HG03575 (cell line): ENCODE results near the gene TUNAR.

Experiments used
- ATAC-seq: cut with Tn5 transposase; IDR thresholded peaks from one replicate; pipeline ENCODE4 v1.9.1; 2021; ENCODE audit not compliant: unreplicated experiment, insufficient number of reproducible peaks, low FRiP score; ENCODE audit errors: extremely low read depth

The TUNAR gene

GRCh38 chr14:95876761-95877538 lies at the start of gene TUNAR:
Gene TUNAR, plus strand, starts transcription at chr14:95876832.
- no peak for ATAC-seq

GRCh38 chr14:95828649-95829265 lies 47.9 kb upstream of the TUNAR start:
- no peak for ATAC-seq

- ATAC-seq, result no peak
These were observed 47.3 kb upstream of the TUNAR start for GRCh38 chr14:95829321-95829720.

GRCh38 chr14:95830386-95830785 lies 46.2 kb upstream of the TUNAR start:
- ATAC-seq, result no peak

GRCh38 chr14:95831041-95831440 lies 45.6 kb upstream of the TUNAR start:
- ATAC-seq, result no peak

GRCh38 chr14:95831468-95831867 lies 45.2 kb upstream of the TUNAR start:
- ATAC-seq, result no peak

DNA sequence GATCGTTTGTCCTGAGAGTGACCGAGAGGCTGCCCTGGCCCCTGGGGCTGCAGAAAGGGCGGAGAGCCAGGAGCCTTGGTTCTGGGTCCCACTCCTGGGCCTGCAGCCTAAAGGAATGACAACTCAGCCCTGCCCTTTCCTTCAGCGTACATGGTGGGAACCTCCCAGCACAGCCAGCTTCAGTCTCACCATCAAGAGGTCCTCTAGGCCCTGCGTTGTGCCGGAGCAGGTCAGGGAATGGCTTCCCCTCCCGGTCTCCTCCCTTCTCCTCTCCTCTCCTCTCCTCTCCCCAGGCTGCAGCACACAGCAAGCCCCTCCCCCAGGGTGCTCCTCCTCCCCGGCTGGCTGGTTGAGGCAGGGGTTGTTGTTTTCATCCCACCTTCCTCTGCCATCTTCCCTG lies 44.6 kb upstream of the TUNAR start:
- no peak for ATAC-seq

DNA sequence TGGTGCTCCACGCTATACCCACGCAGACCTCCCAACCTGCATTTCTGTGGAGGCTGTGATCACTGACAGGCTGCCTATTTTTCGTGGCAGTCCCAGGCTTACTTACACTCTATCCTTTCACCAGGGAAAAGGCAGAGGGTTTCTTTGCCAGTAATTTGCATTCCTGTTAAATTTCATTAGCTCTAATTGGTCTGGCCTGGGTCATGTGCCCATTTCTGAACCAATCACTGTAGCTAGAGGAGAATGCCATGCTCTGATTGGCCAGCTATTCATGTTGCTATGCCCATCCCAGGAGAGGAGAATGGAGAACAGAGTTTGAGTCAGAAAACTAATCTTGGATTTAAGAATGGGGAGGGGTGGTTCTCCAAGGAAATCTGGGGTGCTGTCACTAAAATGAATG lies 43.2 kb upstream of the TUNAR start:
- no peak for ATAC-seq

- no peak for ATAC-seq
These were observed 42.1 kb upstream of the TUNAR start for GRCh38 chr14:95834496-95834895.

DNA sequence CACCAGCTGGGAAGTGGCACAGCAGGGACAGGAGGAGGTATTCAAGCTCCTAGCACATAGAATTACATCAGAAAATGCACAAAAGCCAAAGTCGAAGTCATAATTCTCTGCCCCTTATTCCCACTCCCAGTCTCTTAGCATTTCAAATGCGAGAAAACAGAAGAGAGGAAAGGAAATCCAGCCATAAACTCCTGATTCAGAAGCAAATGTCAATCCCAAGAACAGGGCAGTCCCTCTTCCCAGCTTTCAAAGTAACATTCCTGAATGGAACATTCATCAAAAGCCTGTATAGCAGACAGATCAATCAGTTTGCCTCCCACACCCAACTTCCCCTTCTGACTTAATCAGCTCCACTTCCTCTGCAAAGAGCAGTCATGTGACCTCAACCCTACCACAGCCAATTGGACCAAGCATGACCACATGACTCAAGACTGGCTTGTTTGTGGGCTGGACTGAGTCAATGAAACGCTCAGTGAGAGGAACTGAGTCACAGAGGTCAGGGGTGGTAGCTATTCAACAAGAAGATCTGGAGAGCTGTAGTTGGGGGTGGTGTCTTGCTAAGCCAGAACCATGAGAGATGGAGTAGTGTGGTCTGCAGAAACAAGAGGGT lies 41.4 kb upstream of the TUNAR start:
- ATAC-seq, result no peak

DNA sequence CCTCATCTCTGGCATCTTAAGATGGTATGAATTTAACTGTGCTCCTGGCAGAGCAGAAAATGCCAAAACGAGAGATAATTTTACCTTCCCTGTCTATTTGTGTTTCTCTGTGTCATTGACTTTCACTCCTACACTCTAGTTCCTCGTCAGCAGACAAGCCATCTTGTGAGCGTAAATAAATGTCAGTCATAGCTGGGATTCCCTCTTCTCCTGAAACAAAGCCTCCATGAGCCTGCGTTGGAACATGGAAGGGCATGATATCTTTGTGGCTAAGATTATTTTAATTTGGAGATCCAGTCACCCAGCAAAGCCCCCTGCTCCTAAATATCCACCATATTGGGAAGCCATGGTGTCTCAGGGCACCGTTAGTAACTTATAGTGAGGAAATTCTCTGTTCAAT lies 37.8 kb upstream of the TUNAR start:
- ATAC-seq, result no peak

GRCh38 chr14:95840094-95840700 lies 36.4 kb upstream of the TUNAR start:
- ATAC-seq, result no peak

DNA sequence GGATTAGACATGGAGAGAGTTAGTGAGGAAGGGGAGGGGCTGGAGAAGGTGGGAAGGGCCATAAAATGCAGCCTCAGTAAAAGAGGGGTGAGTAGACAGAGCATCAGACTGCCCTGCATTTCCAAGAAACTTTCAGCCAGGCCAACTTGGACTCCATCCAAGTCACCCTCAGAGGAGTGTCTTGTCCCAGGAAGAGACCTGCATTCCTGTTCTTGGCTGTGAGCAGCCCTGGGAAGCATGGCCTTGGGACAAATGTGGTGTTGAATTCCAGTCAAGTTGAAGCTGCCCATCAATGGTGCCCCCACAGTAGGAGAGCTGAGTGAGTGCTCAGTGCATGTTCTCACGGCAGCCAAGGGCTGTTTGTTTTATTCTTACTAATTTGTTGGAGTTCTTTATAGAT lies 35.0 kb upstream of the TUNAR start:
- no peak for ATAC-seq

DNA sequence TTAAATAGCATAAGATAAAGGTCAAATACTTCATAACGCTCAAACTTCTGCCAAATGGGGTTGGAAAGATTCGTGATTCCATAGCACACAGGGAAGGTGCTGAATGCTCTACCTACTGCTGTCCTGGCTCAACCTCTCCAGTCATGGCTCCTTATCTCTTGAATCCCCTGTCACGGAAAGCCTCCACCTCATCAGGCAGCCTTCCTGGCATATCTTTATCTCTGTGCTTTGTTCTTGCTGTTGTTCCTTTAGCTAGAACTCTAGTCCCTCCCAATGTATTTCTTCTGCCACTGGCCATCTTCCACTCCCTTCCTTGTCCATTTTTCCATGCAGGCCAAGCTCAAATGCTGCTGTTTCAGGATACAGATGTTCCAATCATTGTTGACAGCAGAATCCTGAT lies 26.9 kb upstream of the TUNAR start:
- ATAC-seq, result no peak

DNA sequence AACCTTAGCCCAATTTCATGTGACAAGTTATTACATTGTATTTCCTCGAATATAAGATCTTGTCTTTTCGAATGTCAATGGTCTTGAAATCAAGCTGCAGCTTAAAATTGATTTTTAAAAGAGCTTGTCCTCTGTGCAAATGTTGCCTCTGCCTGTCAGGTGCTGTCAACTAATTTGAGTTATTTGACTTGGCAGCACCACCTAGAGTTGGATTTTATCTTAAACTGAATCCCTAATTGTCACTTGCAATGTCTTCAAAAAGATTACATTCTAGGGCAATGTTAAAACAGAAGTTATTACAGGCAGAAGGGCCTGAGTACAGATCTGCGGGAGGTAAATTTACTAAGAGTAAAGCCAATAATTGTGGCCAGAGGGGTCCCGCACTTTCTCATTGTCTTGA lies 26.2 kb upstream of the TUNAR start:
- no peak for ATAC-seq

DNA sequence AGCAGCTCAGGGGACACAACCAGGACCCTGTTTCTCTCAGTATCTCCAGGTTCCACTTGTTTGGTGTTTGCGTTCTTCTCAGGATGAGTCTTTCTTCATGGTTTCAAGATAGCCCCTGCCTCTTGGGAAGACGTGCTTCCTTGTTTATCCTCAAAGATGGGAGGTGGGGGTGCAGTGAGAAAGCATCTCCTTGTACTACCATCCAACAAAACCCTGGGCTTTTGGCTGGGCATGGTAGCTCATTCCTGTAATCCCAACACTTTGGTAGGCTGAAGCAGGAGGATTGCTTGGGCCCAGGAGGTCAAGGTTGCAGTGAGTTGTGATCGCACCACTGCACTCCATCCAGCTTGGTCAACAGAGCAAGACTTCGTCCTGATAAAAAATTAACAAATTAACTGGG lies 21.0 kb upstream of the TUNAR start:
- no peak for ATAC-seq

GRCh38 chr14:95857275-95857674 lies 19.4 kb upstream of the TUNAR start:
- ATAC-seq, result no peak

- ATAC-seq, result no peak
These were observed 17.7 kb upstream of the TUNAR start for GRCh38 chr14:95858893-95859292.

- no peak for ATAC-seq
These were observed 14.4 kb upstream of the TUNAR start for GRCh38 chr14:95862243-95862642.

DNA sequence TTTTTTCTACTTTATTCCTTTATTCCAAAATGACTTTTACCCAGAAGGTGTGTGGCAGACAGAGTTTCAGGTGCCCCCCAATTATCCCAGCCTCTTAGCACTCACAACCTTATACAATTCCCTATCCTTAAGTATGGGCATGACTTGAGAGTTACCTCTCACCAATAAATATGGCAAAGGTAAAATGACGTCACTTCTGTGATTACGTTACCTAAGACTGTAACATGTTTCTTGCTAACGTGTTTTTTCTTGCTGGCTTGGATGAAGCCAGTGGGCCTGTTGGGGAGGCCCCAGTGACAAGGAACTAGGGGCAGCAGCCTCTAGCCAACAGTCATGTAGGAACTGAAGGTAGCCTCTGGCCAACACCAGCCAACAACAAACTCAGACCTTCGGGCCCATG lies 13.3 kb upstream of the TUNAR start:
- no peak for ATAC-seq
